ENCODE data around the gene LLGL2. TPM values are rescaled to one million over a fixed set of nuclear protein-coding genes. Genes with fewer than 3 reads are reported as not detected.

The LLGL2 gene
- total RNA-seq, 1 donor from 2014 or later = 34.4 TPM

DNA sequence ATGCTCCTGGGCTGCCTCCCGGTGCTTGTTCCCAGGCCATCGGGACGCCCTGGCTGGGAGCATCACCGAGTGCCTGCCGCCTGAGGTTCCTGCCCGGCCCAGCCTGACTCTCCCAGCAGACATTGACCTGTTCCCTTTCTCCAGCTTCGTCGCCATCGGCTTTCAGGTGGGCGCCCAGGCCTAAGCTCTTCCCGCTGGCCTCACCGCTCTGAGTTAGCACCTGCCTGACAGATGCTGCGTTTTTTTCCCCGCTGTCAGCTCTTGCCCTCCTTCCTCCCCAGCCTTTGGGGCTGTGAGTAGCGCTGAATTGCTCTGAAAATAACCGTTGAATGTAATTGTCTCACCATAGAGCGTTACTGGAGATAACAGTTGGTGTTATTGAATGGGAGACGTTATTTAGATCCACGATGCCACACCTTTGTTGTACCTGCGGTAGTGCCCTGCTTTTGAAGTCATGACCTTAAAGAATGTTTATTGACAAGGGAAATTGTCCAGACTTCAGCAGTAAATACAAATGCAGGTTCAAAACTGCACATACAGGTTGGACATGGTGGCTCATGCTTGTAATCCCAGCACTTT is 86.4 kb downstream of the LLGL2 start:
- TF ChIP-seq, protein P1, sequence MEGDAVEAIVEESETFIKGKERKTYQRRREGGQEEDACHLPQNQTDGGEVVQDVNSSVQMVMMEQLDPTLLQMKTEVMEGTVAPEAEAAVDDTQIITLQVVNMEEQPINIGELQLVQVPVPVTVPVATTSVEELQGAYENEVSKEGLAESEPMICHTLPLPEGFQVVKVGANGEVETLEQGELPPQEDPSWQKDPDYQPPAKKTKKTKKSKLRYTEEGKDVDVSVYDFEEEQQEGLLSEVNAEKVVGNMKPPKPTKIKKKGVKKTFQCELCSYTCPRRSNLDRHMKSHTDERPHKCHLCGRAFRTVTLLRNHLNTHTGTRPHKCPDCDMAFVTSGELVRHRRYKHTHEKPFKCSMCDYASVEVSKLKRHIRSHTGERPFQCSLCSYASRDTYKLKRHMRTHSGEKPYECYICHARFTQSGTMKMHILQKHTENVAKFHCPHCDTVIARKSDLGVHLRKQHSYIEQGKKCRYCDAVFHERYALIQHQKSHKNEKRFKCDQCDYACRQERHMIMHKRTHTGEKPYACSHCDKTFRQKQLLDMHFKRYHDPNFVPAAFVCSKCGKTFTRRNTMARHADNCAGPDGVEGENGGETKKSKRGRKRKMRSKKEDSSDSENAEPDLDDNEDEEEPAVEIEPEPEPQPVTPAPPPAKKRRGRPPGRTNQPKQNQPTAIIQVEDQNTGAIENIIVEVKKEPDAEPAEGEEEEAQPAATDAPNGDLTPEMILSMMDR (IDR thresholded peaks at IDR 0.05; ENCODE audit: unreplicated experiment) = no peak
- no peaks in the 10 kb centered on the region for H3K9me3 Mint-ChIP-seq (ENCODE audit: unreplicated experiment)
- DNase-seq (ENCODE audit: low spot score) = no peak
- no peaks in the 10 kb centered on the region for H3K4me1 Mint-ChIP-seq (ENCODE audit: unreplicated experiment)
- peaks cover 9% of the 10 kb centered on the region for H3K36me3 Mint-ChIP-seq (ENCODE audit: low read depth, unreplicated experiment)
- peaks cover under 1% of the 10 kb centered on the region for H3K27me3 Mint-ChIP-seq (ENCODE audit: unreplicated experiment)
- H3K27ac Mint-ChIP-seq (ENCODE audit: unreplicated experiment) = peak overlapping the region; percentile 51
- no peak overlapping the region for H3K4me3 Mint-ChIP-seq (ENCODE audit: unreplicated experiment)

DNA sequence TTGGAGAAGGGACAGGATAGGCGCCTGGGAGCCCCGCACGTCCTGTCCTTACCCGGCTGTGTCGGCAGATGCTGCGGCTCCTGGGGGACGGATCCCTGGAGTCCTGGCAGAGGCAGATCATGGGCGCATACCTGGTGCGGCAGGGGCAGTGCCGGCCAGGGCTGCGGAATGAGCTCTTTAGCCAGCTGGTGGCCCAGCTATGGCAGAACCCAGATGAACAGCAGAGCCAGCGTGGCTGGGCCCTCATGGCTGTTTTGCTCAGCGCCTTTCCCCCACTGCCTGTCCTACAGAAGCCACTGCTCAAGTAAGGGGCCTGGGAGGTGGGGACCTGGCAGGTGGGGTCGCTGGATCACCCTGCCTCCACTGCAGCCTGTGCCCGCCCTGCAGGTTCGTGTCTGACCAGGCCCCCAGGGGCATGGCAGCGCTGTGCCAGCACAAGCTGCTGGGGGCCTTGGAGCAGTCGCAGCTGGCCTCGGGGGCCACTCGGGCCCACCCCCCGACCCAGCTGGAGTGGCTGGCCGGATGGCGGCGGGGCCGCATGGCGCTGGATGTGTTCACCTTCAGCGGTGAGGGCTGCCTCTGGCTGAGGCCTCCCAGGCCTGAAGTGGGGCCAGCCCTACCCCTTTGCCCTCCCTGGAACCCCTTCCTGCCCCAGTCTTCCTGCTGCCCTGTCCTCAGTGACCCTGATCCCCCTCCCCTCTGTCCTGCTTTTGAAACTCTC is 87.6 kb downstream of the LLGL2 start:
- Mint-ChIP-seq H3K4me1 (ENCODE audit: unreplicated experiment) (no peaks in the 10 kb centered on the region), H3K36me3 (ENCODE audit: low read depth, unreplicated experiment) (peaks cover 12% of the 10 kb centered on the region), H3K27me3 (ENCODE audit: unreplicated experiment) (peaks cover 4% of the 10 kb centered on the region), H3K4me3 (ENCODE audit: unreplicated experiment) (no peak overlapping the region), H3K27ac (ENCODE audit: unreplicated experiment) (no peak overlapping the region), H3K9me3 (ENCODE audit: unreplicated experiment) (no peaks in the 10 kb centered on the region)
- DNase-seq (ENCODE audit: low spot score) = no peak
- TF ChIP-seq, protein P1 (IDR thresholded peaks at IDR 0.05; ENCODE audit: unreplicated experiment) = no peak

DNA sequence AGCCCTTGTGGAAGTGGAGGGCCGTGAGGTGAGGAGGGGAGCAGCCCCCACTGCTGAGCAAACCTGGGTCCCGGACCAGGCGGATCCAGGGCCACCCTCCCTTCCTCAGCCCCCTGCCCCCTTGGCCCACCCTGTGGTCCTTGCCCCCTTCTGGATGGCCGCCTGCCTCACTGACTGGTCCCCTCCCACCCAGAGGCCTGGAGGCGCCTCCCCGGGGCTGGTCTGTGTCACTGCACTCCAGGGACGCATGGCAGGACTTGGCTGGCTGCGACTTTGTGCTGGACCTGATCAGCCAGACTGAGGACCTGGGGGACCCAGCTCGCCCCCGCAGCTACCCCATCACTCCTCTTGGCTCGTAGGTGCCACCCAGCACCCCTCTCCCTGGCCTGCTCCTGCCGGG is 88.5 kb downstream of the LLGL2 start:
- no peak overlapping the region for H3K4me3 Mint-ChIP-seq (ENCODE audit: unreplicated experiment)
- peaks cover 12% of the 10 kb centered on the region for H3K36me3 Mint-ChIP-seq (ENCODE audit: low read depth, unreplicated experiment)
- no peaks in the 10 kb centered on the region for H3K9me3 Mint-ChIP-seq (ENCODE audit: unreplicated experiment)
- no peak overlapping the region for H3K27ac Mint-ChIP-seq (ENCODE audit: unreplicated experiment)
- TF ChIP-seq, protein P1 (IDR thresholded peaks at IDR 0.05; ENCODE audit: unreplicated experiment) = no peak
- no peak for DNase-seq (ENCODE audit: low spot score)
- no peaks in the 10 kb centered on the region for H3K4me1 Mint-ChIP-seq (ENCODE audit: unreplicated experiment)
- peaks cover 10% of the 10 kb centered on the region for H3K27me3 Mint-ChIP-seq (ENCODE audit: unreplicated experiment)

DNA sequence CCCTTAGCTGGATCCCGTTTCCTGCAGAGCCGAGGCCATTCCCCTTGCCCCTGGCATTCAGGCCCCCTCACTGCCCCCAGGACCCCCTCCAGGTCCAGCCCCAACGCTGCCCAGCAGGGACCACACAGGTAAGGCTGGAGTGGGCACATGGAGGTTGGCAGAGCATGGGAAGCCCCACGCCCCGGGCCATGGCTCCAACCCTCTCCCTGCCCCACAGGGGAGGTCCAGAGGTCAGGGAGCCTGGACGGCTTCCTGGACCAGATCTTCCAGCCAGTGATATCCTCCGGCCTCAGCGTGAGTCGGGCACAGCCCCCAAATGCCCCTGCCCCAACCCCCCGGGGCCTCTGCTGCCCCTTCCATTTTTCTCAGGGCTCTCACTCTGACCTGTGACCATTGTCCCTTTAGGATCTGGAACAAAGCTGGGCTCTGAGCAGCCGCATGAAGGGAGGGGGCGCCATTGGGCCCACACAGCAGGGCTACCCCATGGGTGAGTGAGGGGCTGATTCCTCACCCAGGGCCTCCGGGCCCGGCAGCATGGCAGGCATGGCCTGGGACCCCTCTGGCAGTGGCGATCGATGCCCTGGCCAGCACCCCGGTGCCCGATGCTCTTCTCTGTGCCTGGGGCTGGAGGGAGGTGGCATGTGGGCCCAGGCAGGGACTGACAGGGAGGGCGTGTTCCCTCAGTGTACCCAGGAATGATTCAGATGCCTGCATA is 89.2 kb downstream of the LLGL2 start:
- Mint-ChIP-seq H3K4me3 (ENCODE audit: unreplicated experiment) (no peak overlapping the region), H3K4me1 (ENCODE audit: unreplicated experiment) (no peaks in the 10 kb centered on the region), H3K36me3 (ENCODE audit: low read depth, unreplicated experiment) (peaks cover 12% of the 10 kb centered on the region), H3K27ac (ENCODE audit: unreplicated experiment) (no peak overlapping the region), H3K9me3 (ENCODE audit: unreplicated experiment) (no peaks in the 10 kb centered on the region), H3K27me3 (ENCODE audit: unreplicated experiment) (peaks cover 13% of the 10 kb centered on the region)
- TF ChIP-seq, protein P1 (IDR thresholded peaks at IDR 0.05; ENCODE audit: unreplicated experiment) = no peak
- DNase-seq (ENCODE audit: low spot score) = no peak

DNA sequence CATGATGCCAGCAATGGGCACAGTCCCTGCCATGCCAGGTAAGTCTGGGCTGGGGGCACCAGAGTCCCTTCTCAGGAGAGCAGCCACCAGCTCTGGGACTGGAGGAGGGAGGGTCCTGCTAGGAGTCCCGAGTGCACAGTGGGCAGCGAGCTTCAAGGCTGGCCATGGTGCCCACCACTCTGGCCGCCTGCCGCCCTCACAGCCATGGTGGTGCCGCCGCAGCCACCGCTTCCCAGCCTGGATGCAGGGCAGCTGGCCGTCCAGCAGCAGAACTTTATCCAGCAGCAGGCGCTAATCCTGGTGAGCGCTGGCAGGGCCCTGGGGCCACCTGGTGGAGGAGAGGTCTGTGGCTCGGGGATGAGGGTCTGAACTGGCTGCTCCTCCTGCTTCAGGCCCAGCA is 89.8 kb downstream of the LLGL2 start:
- TF ChIP-seq, protein P1 (IDR thresholded peaks at IDR 0.05; ENCODE audit: unreplicated experiment) = no peak
- Mint-ChIP-seq H3K27ac (ENCODE audit: unreplicated experiment) (no peak overlapping the region), H3K4me3 (ENCODE audit: unreplicated experiment) (no peak overlapping the region)

More for the DNA sequence above, 89.8 kb downstream of the LLGL2 start:
- peaks cover 12% of the 10 kb centered on the region for H3K36me3 Mint-ChIP-seq (ENCODE audit: low read depth, unreplicated experiment)
- H3K9me3 Mint-ChIP-seq (ENCODE audit: unreplicated experiment) = no peaks in the 10 kb centered on the region
- peaks cover 13% of the 10 kb centered on the region for H3K27me3 Mint-ChIP-seq (ENCODE audit: unreplicated experiment)
- no peak for DNase-seq (ENCODE audit: low spot score)
- no peaks in the 10 kb centered on the region for H3K4me1 Mint-ChIP-seq (ENCODE audit: unreplicated experiment)

Data from endothelial cell (in vitro differentiated cells).